Gastrocnemius medialis (tissue), 4 donors: ENCODE data around the gene LCN2. TPM values are rescaled to one million over a fixed set of nuclear protein-coding genes. Genes with fewer than 3 reads are reported as not detected.
"Not testable (repeated sequence)": the region's sequence is repeated elsewhere in the genome, so short reads cannot be mapped to it uniquely, and the experiment has no call there.

Source experiments
- ATAC-seq, 2 donors: fragments of 150-250 bp; one replicate each; pipeline ENCODE4 v1.9.1; 2016
- DNase-seq, 2 donors: peaks; one replicate each; pipeline ENCODE4 v3.0.0-alpha.2; 2019
- H3K27ac ChIP-seq, 4 donors: fragments of 200-600 bp; sonication (generic); 1 replicate in 1 of 4; 2 replicates in 3 of 4; pipeline ENCODE4 v1.5.1; 2016 to 2018; ENCODE audit warnings: mild to moderate bottlenecking in 2 of 4, moderate library complexity in 1 of 4
- H3K27me3 ChIP-seq, 3 donors: fragments of 200-600 bp; sonication (generic) in 2 of 3; 1 replicate in 1 of 3; 2 replicates in 2 of 3; pipeline versions ENCODE4 v1.5.1 to v1.6.0; 2016 to 2019; ENCODE audit warnings: mild to moderate bottlenecking in 1 of 3, moderate library complexity in 1 of 3
- H3K36me3 ChIP-seq, 2 donors: fragments of 200-600 bp; sonication (generic) in 1 of 2; one replicate each; pipeline ENCODE4 v1.5.1; 2017 to 2018
- H3K4me1 ChIP-seq, 2 donors: fragments of 200-600 bp; sonication (generic) in 1 of 2; one replicate each; pipeline ENCODE4 v1.5.1; 2016 to 2017; ENCODE audit warnings: mild to moderate bottlenecking in 2 of 2
- H3K4me3 ChIP-seq, 4 donors: fragments of 200-600 bp; sonication (generic) in 3 of 4; 1 replicate in 1 of 4; 2 replicates in 3 of 4; pipeline ENCODE4 v1.5.1; 2016 to 2019; ENCODE audit warnings: mild to moderate bottlenecking in 2 of 4
- H3K9me3 ChIP-seq, 3 donors: fragments of 200-600 bp; sonication (generic) in 2 of 3; 1 replicate in 1 of 3; 2 replicates in 2 of 3; pipeline ENCODE4 v1.5.1; 2016 to 2019
- CTCF ChIP-seq, 5 experiments: fragments of 450-650 bp in 3 of 5; fragments of 200-600 bp in 2 of 5; sonication (generic) in 2 of 5; IDR thresholded peaks in 4 of 5; conservative IDR thresholded peaks in 1 of 5; 1 replicate in 4 of 5; 2 replicates in 1 of 5; pipeline ENCODE4 v1.5.1; 2016 to 2019; ENCODE audit warnings: antibody characterized with exemption in 5 of 5, mild to moderate bottlenecking in 3 of 5, moderate library complexity in 3 of 5
- POLR2A ChIP-seq, 2 donors: fragments of 450-650 bp; IDR thresholded peaks; one replicate each; pipeline ENCODE4 v1.6.1; 2017; ENCODE audit warnings: antibody characterized with exemption in 2 of 2, mild to moderate bottlenecking in 2 of 2, moderate library complexity in 2 of 2
- in situ Hi-C, 4 donors: fragments of 200-750 bp; cut with MboI; loops; one replicate each; pipeline versions ENCODE4 v1.15.0 to v1.8.0; 2017; ENCODE audit warnings: low sequenced_read_pairs in 4 of 4
- intact Hi-C: fragments of 100-400 bp; cut with DNase I; formaldehyde crosslinking; loops from one replicate; pipeline ENCODE4 v1.15.1; 2023; ENCODE audit warnings: low total_unique reads
- total RNA-seq, 4 donors: library from RNA; depleted of rRNA; stranded (reverse); fragments of >200 nt; gene quantifications; one replicate each; pipeline versions ENCODE4 v1.1.0 to v1.2.3, GENCODE V29; 2016

LCN2 gene
- total RNA-seq, 4 donors from 2014 or later = 1.00 TPM; not detected in 3

GRCh38 chr9:128107468-128108268 is 41.6 kb upstream of the LCN2 start:
- ATAC-seq (peak; percentile 28 to 46), DNase-seq (peak; percentile 83 to 96)
- intact Hi-C loops (no loop called here), in situ Hi-C loops (loop anchor here in 3 of 4 donors (10.0 to 25.0 kb wide), 2 partner anchors 145 to 153 kb away; no protein-coding TSS in a partner anchor)
- Histone ChIP-seq H3K4me3 (no peak overlapping the region), H3K27me3 (no peaks in the 10 kb centered on the region), H3K27ac (peak overlapping the region; percentile 91 to 99 (median 98)), H3K4me1 (peaks cover 76 to 89% of the 10 kb centered on the region in 2 donors), H3K36me3 (peaks cover 0 to 27% of the 10 kb centered on the region in 2 donors), H3K9me3 (no peaks in the 10 kb centered on the region)
- TF ChIP-seq CTCF (IDR thresholded peaks at IDR 0.05 in 4 of 5, conservative IDR thresholded peaks at IDR 0.05 in 1 of 5) = no peak
- TF ChIP-seq POLR2A (IDR thresholded peaks at IDR 0.05) = no peak

- Histone ChIP-seq H3K27me3 (no peaks in the 10 kb centered on the region), H3K36me3 (peaks cover 0 to 29% of the 10 kb centered on the region in 2 donors), H3K4me3 (peak overlapping the region in 1 of 4 donors; percentile 14), H3K27ac (peak overlapping the region; percentile 91 to 99 (median 98)), H3K4me1 (peaks cover 70 to 84% of the 10 kb centered on the region in 2 donors), H3K9me3 (no peaks in the 10 kb centered on the region)
- DNase-seq (peak in 1 of 2 donors; percentile 26), ATAC-seq (no peak)
- intact Hi-C loops (no loop called here), in situ Hi-C loops (loop anchor here in 3 of 4 donors (10.0 to 25.0 kb wide), 2 partner anchors 146 to 154 kb away; no protein-coding TSS in a partner anchor)
- no peak for TF ChIP-seq CTCF (IDR thresholded peaks at IDR 0.05 in 4 of 5, conservative IDR thresholded peaks at IDR 0.05 in 1 of 5)
- no peak for TF ChIP-seq POLR2A (IDR thresholded peaks at IDR 0.05)
These were observed 40.8 kb upstream of the LCN2 start for GRCh38 chr9:128108269-128109049.

GRCh38 chr9:128109050-128109709 is 40.1 kb upstream of the LCN2 start:
- ATAC-seq = peak; percentile 51 to 57
- in situ Hi-C loops (loop anchor here in 3 of 4 donors (10.0 to 25.0 kb wide), 2 partner anchors 147 to 154 kb away; no protein-coding TSS in a partner anchor), intact Hi-C loops (no loop called here)
- Histone ChIP-seq H3K4me3 (peak overlapping the region in 1 of 4 donors; percentile 14), H3K9me3 (no peaks in the 10 kb centered on the region), H3K4me1 (peaks cover 63 to 77% of the 10 kb centered on the region in 2 donors), H3K27me3 (no peaks in the 10 kb centered on the region), H3K27ac (peak overlapping the region; percentile 91 to 99 (median 98)), H3K36me3 (peaks cover 0 to 32% of the 10 kb centered on the region in 2 donors)
- peak in 1 of 2 donors; percentile 33 for TF ChIP-seq POLR2A (IDR thresholded peaks at IDR 0.05)
- no peak for TF ChIP-seq CTCF (IDR thresholded peaks at IDR 0.05 in 4 of 5, conservative IDR thresholded peaks at IDR 0.05 in 1 of 5)
- DNase-seq = peak in 1 of 2 donors; percentile 90

GRCh38 chr9:128111726-128112125 is 37.5 kb upstream of the LCN2 start:
- DNase-seq = peak in 1 of 2 donors; percentile 74
- Histone ChIP-seq H3K27ac (peak overlapping the region; percentile 91 to 99 (median 98)), H3K36me3 (peaks cover 0 to 17% of the 10 kb centered on the region in 2 donors), H3K4me1 (peaks cover 40 to 51% of the 10 kb centered on the region in 2 donors)
- H3K27me3 ChIP-seq, H3K9me3 ChIP-seq, H3K4me3 ChIP-seq, ATAC-seq: not testable (repeated sequence)
- intact Hi-C loops (loop anchor here (2.0 kb wide), 1 partner anchor 17 kb away; no protein-coding TSS in a partner anchor), in situ Hi-C loops (loop anchor here in 3 of 4 donors (10.0 to 25.0 kb wide), 2 partner anchors 149 to 157 kb away; no protein-coding TSS in a partner anchor)
